ENCODE measurements around the gene GUCY1B1. TPM values are rescaled to one million over a fixed set of nuclear protein-coding genes. Genes with fewer than 3 reads are reported as not detected.
"Not testable (repeated sequence)": the region's sequence is repeated elsewhere in the genome, so short reads cannot be mapped to it uniquely, and the experiment has no call there.

GUCY1B1 gene
- total and polyA plus RNA-seq, 4 donors: 22.6 to 63.7 (median 51.4) TPM

DNA sequence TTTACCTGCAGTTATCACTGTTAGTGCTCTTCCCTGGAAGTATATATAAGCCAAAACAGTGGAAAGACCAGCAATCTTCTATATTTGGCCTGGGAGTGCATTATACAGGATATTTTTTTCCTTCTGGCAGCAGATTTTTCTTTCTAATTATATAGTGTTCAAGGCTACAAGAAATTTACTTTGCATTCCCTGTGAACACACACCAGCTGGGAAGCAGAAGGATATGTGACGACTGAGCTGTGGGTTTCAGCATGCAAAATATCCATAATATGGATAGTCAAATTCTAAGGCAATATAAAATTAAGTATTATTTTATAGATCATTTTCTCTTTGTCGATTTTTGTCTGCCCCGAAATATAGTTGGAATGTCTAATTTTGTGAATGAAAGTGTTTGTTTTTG is 31.2 kb downstream of the GUCY1B1 start:
- no peaks in the 10 kb centered on the region for H3K4me1 ChIP-seq (ENCODE audit: control insufficient read depth, insufficient read depth, low read length)
- DNase-seq (ENCODE audit: low read depth in 4 of 6, low spot score in 6 of 6): peak in 1 of 6 donors; percentile 87
- H3K4me3 ChIP-seq (ENCODE audit: low read depth, low read length): no peak overlapping the region
- no peaks in the 10 kb centered on the region for H3K9me3 ChIP-seq (ENCODE audit: control insufficient read depth, insufficient read depth, low read length)
- H3K36me3 ChIP-seq (ENCODE audit: control insufficient read depth, insufficient read depth, low read length): no peaks in the 10 kb centered on the region
- WGBS (ENCODE audit: insufficient coverage): no CpG with 5 or more reads among the region's 3 CpGs
- no peaks in the 10 kb centered on the region for H3K27me3 ChIP-seq (ENCODE audit: control insufficient read depth, insufficient read depth, low read length)
- no peak overlapping the region for H3K27ac ChIP-seq (ENCODE audit: low read depth, low read length)

DNA sequence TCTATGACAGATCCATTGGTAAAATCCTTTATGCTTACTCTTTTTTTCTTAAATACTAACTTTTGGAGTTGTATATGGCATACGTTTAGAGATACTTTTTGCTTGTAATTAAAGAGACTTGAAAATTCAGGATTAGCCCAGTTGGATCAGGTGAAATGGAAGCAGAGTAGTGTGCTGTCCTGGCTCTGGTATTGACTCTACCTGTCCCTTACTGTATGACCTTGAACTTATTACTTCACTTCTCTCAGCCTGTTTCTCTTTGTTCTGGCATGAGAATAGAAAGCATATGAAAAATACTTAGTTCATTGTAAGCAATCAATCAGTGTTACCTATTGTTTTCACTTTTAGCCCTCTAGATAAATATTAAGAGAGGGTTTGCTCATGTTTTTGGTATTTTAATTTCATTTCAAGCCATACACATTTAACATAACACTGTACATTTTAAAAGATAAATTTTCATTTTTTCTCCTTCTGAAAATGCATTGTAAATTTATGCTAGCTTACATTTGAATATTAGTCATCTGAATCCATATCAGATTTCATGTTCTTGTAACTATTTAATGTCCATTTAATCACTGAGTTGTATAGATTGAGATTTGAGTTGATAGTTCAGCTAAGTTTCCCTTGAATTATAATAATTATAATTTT is 35.9 kb downstream of the GUCY1B1 start:
- WGBS (ENCODE audit: insufficient coverage): no CpG with 5 or more reads among the region's 1 CpG
- Histone ChIP-seq H3K27me3 (ENCODE audit: control insufficient read depth, insufficient read depth, low read length) (no peaks in the 10 kb centered on the region), H3K36me3 (ENCODE audit: control insufficient read depth, insufficient read depth, low read length) (no peaks in the 10 kb centered on the region), H3K27ac (ENCODE audit: low read depth, low read length) (no peak overlapping the region), H3K4me1 (ENCODE audit: control insufficient read depth, insufficient read depth, low read length) (no peaks in the 10 kb centered on the region), H3K4me3 (ENCODE audit: low read depth, low read length) (no peak overlapping the region), H3K9me3 (ENCODE audit: control insufficient read depth, insufficient read depth, low read length) (no peaks in the 10 kb centered on the region)
- DNase-seq (ENCODE audit: low read depth in 4 of 6, low spot score in 6 of 6): no peak

DNA sequence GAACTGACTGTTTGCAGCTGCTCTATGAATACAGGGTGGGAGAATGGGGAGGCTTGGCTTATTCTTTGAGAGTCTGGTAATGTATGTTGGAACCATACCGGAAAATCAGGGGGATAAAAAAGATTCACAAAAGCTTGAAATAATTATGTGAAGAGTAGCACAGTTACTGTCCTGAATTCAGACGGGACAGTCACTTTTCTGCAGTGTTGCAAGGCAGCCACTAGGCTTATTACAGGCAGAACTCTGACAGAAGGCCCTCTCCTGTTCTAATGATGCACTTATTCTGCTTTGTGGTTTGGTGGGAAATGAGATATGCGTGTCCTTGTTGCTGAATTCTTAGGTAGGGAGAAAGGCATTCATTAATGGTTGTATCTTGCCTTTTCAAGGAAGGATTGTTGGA is 37.2 kb downstream of the GUCY1B1 start:
- DNase-seq (ENCODE audit: low read depth in 4 of 6, low spot score in 6 of 6): peak in 2 of 6 donors; percentile 16 to 59
- 21% methylated on average over 3 of the region's 3 CpGs for whole genome bisulfite sequencing (ENCODE audit: insufficient coverage)

DNA sequence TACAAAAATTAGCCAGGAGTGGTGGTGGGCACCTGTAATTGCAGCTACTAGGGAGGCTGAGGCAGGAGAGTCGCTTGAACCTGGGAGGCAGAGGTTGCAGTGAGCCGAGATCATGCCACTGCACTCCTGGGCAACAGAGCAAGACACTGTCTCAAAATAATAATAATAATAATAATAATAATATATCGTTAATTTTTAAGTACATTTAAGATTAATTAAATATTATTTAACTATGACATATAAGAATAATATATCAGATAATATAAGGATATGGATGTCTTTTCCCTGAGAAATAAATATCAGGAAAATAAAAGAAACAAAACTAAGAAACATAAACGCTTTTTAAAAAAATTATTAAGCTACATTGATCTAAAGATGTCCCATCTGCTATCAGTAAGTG is 38.8 kb downstream of the GUCY1B1 start:
- H3K4me1 ChIP-seq (ENCODE audit: control insufficient read depth, insufficient read depth, low read length); H3K36me3 ChIP-seq (ENCODE audit: control insufficient read depth, insufficient read depth, low read length); DNase-seq (ENCODE audit: low read depth in 4 of 6, low spot score in 6 of 6); H3K27me3 ChIP-seq (ENCODE audit: control insufficient read depth, insufficient read depth, low read length); H3K4me3 ChIP-seq (ENCODE audit: low read depth, low read length); H3K9me3 ChIP-seq (ENCODE audit: control insufficient read depth, insufficient read depth, low read length); H3K27ac ChIP-seq (ENCODE audit: low read depth, low read length): not testable (repeated sequence)
- WGBS (ENCODE audit: insufficient coverage): no CpG with 5 or more reads among the region's 4 CpGs

More for the DNA sequence above, 37.2 kb downstream of the GUCY1B1 start:
- Histone ChIP-seq H3K4me1 (ENCODE audit: control insufficient read depth, insufficient read depth, low read length) (no peaks in the 10 kb centered on the region), H3K36me3 (ENCODE audit: control insufficient read depth, insufficient read depth, low read length) (no peaks in the 10 kb centered on the region), H3K27me3 (ENCODE audit: control insufficient read depth, insufficient read depth, low read length) (no peaks in the 10 kb centered on the region), H3K27ac (ENCODE audit: low read depth, low read length) (no peak overlapping the region), H3K4me3 (ENCODE audit: low read depth, low read length) (no peak overlapping the region), H3K9me3 (ENCODE audit: control insufficient read depth, insufficient read depth, low read length) (no peaks in the 10 kb centered on the region)

DNA sequence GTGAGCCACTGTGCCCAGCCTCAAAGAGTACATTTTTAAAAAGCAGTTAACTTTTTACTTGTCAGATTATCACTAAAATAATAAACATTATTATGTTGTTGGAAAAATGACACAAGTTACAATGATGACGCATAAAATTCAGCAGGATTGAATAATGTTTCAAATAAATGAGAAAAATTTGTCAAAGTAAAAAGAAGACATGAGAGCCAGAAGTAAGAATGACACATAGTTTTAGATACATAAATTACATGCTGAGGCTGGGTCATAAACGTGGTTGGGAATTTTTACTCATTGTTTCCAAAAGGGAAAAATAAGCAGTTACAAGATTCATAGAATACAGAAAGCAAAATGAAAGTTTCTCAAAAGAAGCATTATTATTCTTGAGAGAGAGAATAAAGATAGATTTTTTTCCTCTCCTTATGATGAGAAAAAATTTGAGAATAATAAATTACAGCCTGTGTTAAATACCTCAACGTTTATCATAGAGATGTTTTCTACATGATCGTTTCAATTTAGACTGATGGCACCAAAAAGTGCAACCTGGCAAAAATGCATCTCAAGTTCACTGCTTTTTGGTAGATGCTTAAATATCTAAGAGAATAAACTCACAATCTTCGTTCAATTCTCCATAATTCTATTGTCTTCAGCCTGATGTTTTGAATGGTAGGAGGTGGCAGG is 40.4 kb downstream of the GUCY1B1 start:
- DNase-seq (ENCODE audit: low read depth in 4 of 6, low spot score in 6 of 6): no peak
- H3K4me3 ChIP-seq (ENCODE audit: low read depth, low read length): no peak overlapping the region
- no CpG with 5 or more reads among the region's 5 CpGs for WGBS (ENCODE audit: insufficient coverage)
- peaks cover 3% of the 10 kb centered on the region for H3K36me3 ChIP-seq (ENCODE audit: control insufficient read depth, insufficient read depth, low read length)
- H3K9me3 ChIP-seq (ENCODE audit: control insufficient read depth, insufficient read depth, low read length): no peaks in the 10 kb centered on the region
- H3K4me1 ChIP-seq (ENCODE audit: control insufficient read depth, insufficient read depth, low read length): peaks cover 3% of the 10 kb centered on the region
- no peak overlapping the region for H3K27ac ChIP-seq (ENCODE audit: low read depth, low read length)
- no peaks in the 10 kb centered on the region for H3K27me3 ChIP-seq (ENCODE audit: control insufficient read depth, insufficient read depth, low read length)

DNA sequence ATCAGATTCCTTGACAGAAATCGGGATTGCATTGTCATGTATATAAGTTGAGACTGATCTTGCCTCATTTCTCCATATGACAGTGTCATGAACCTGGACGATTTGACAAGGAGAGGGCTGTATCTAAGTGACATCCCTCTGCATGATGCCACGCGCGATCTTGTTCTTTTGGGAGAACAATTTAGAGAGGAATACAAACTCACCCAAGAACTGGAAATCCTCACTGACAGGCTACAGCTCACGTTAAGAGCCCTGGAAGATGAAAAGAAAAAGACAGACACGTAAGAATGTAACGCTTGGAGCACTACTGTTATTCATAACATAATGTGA is 40.9 kb downstream of the GUCY1B1 start:
- WGBS (ENCODE audit: insufficient coverage): no CpG with 5 or more reads among the region's 8 CpGs
- peaks cover 3% of the 10 kb centered on the region for H3K4me1 ChIP-seq (ENCODE audit: control insufficient read depth, insufficient read depth, low read length)
- DNase-seq (ENCODE audit: low read depth in 4 of 6, low spot score in 6 of 6): no peak
- H3K9me3 ChIP-seq (ENCODE audit: control insufficient read depth, insufficient read depth, low read length): no peaks in the 10 kb centered on the region
- H3K36me3 ChIP-seq (ENCODE audit: control insufficient read depth, insufficient read depth, low read length): peaks cover 3% of the 10 kb centered on the region
- H3K27me3 ChIP-seq (ENCODE audit: control insufficient read depth, insufficient read depth, low read length): no peaks in the 10 kb centered on the region
- H3K4me3 ChIP-seq (ENCODE audit: low read depth, low read length): no peak overlapping the region
- no peak overlapping the region for H3K27ac ChIP-seq (ENCODE audit: low read depth, low read length)

DNA sequence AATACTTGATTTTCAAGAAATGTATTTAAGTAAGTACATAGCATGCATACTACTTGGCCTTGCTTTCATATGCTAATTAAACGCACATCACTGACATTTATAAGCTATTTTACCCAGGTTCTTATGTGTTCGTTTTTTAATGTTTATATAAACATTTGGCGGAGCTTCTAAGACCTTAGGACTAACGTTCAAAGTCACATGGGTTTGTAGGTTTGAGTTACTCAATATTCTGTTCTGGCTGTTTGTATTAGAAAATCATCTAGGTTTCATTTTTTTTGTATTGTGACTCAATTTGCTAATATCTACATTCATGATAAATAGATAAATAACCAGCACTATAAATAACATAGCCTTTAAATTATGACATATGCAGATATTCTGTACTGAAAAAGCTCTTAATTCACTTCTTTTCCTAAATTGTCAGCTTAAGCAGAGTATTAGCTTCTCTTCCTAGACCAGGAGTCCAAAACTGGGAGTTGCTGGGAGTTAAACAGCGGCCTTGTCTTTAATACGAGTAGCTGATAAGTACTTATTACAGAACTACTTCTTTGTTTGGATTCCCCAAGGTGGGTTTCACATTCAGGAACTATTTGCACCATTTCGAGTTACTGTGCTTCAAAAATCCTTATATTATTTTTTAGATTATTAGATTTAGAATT is 42.0 kb downstream of the GUCY1B1 start:
- no peak for DNase-seq (ENCODE audit: low read depth in 4 of 6, low spot score in 6 of 6)
- Histone ChIP-seq H3K4me1 (ENCODE audit: control insufficient read depth, insufficient read depth, low read length) (peaks cover 3% of the 10 kb centered on the region), H3K9me3 (ENCODE audit: control insufficient read depth, insufficient read depth, low read length) (no peaks in the 10 kb centered on the region), H3K4me3 (ENCODE audit: low read depth, low read length) (no peak overlapping the region), H3K27ac (ENCODE audit: low read depth, low read length) (no peak overlapping the region), H3K36me3 (ENCODE audit: control insufficient read depth, insufficient read depth, low read length) (peaks cover 3% of the 10 kb centered on the region), H3K27me3 (ENCODE audit: control insufficient read depth, insufficient read depth, low read length) (no peaks in the 10 kb centered on the region)
- WGBS (ENCODE audit: insufficient coverage): no CpG with 5 or more reads among the region's 7 CpGs

DNA sequence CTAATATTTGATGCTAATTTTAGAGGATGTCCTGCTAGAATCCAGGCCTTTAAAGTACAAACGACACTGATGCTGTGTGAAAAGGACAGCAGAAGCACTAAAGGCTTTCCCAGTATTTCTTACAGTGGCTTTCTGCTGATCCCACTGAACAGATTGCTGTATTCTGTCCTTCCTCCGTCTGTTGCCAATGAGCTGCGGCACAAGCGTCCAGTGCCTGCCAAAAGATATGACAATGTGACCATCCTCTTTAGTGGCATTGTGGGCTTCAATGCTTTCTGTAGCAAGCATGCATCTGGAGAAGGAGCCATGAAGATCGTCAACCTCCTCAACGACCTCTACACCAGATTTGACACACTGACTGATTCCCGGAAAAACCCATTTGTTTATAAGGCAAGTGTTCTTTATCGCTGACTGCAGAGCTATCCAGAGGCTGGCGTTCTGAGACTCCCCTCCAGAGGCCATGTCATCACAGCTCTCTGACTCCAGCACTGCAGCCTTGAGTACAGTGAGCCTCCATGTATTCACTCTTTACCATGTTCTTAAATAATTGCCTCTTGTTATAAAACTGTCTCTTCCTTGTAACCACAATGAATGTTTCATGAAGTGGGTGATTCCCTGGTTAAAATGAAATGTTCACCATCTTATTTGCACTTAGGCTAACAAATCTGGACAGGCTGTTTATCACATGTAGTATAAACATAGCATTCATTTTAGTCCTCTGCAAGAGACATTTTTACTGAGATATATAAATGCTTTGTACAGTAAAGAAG is 43.6 kb downstream of the GUCY1B1 start:
- 58% methylated on average over 7 of the region's 9 CpGs for WGBS (ENCODE audit: insufficient coverage)

DNA sequence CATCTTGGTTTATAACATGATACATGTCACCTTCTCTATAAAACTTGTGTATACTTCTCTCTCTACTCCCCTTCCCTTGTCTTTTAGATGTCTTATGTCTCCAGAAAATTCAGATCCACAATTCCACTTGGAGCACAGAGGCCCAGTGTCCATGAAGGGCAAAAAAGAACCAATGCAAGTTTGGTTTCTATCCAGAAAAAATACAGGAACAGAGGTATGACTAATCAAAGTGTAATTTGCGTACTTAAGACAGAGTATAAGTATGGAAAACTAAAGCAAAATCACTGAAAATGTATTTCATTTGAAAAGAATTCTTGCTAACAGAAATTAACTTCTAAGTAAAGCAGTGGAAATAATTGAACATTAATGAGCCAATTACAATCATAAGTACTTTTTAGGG is 46.2 kb downstream of the GUCY1B1 start:
- Histone ChIP-seq H3K27ac (ENCODE audit: low read depth, low read length) (no peak overlapping the region), H3K4me3 (ENCODE audit: low read depth, low read length) (no peak overlapping the region), H3K9me3 (ENCODE audit: control insufficient read depth, insufficient read depth, low read length) (no peaks in the 10 kb centered on the region), H3K36me3 (ENCODE audit: control insufficient read depth, insufficient read depth, low read length) (peaks cover 3% of the 10 kb centered on the region), H3K4me1 (ENCODE audit: control insufficient read depth, insufficient read depth, low read length) (peaks cover 3% of the 10 kb centered on the region), H3K27me3 (ENCODE audit: control insufficient read depth, insufficient read depth, low read length) (no peaks in the 10 kb centered on the region)
- no peak for DNase-seq (ENCODE audit: low read depth in 4 of 6, low spot score in 6 of 6)
- WGBS (ENCODE audit: insufficient coverage): no CpG with 5 or more reads among the region's 1 CpG

More for the DNA sequence above, 43.6 kb downstream of the GUCY1B1 start:
- no peak overlapping the region for H3K27ac ChIP-seq (ENCODE audit: low read depth, low read length)
- no peaks in the 10 kb centered on the region for H3K27me3 ChIP-seq (ENCODE audit: control insufficient read depth, insufficient read depth, low read length)
- no peak overlapping the region for H3K4me3 ChIP-seq (ENCODE audit: low read depth, low read length)
- H3K36me3 ChIP-seq (ENCODE audit: control insufficient read depth, insufficient read depth, low read length): peaks cover 3% of the 10 kb centered on the region
- peak in 1 of 6 donors; percentile 27 for DNase-seq (ENCODE audit: low read depth in 4 of 6, low spot score in 6 of 6)
- H3K4me1 ChIP-seq (ENCODE audit: control insufficient read depth, insufficient read depth, low read length): peaks cover 3% of the 10 kb centered on the region
- no peaks in the 10 kb centered on the region for H3K9me3 ChIP-seq (ENCODE audit: control insufficient read depth, insufficient read depth, low read length)
